BLaER1 (cell line): ENCODE data around the gene KCNA10.

ENCODE experiments used
- H3K27ac ChIP-seq: shearing (Covaris generic); formaldehyde crosslinking; 2 replicates; pipeline ENCODE4 v1.8.1; 2022
- H3K27me3 ChIP-seq: shearing (Covaris generic); formaldehyde crosslinking; 2 replicates; pipeline ENCODE4 v1.8.1; 2022
- H3K36me3 ChIP-seq: shearing (Covaris generic); formaldehyde crosslinking; 2 replicates; pipeline ENCODE4 v1.8.1; 2022
- H3K4me1 ChIP-seq: shearing (Covaris generic); formaldehyde crosslinking; 2 replicates; pipeline ENCODE4 v1.8.1; 2022
- H3K4me2 ChIP-seq: shearing (Covaris generic); formaldehyde crosslinking; 2 replicates; pipeline ENCODE4 v1.8.1; 2022
- H3K4me3 ChIP-seq: shearing (Covaris generic); formaldehyde crosslinking; 2 replicates; pipeline ENCODE4 v1.8.1; 2022
- H3K9ac ChIP-seq: shearing (Covaris generic); formaldehyde crosslinking; 2 replicates; pipeline ENCODE4 v1.8.1; 2022
- H3K9me3 ChIP-seq: shearing (Covaris generic); formaldehyde crosslinking; 2 replicates; pipeline ENCODE4 v1.8.1; 2022
- H4K20me1 ChIP-seq: shearing (Covaris generic); formaldehyde crosslinking; 2 replicates; pipeline ENCODE4 v1.8.1; 2022
- Cebpa-rat ChIP-seq: shearing (Covaris generic); IDR thresholded peaks from 2 replicates; pipeline ENCODE4 v1.8.1; 2022

Gene KCNA10

GRCh38 chr1:110538921-110539320 lies 19.9 kb upstream of the KCNA10 start:
- no peak overlapping the region for H3K4me2 ChIP-seq
- H3K4me1 ChIP-seq: no peaks in the 10 kb centered on the region
- no peaks in the 10 kb centered on the region for H3K9me3 ChIP-seq
- H3K27ac ChIP-seq: no peak overlapping the region
- H3K9ac ChIP-seq: no peak overlapping the region
- no peaks in the 10 kb centered on the region for H4K20me1 ChIP-seq
- H3K4me3 ChIP-seq: no peak overlapping the region
- TF ChIP-seq Cebpa-rat: no peak
- H3K27me3 ChIP-seq: no peaks in the 10 kb centered on the region
- H3K36me3 ChIP-seq: no peaks in the 10 kb centered on the region

GRCh38 chr1:110538075-110538474 lies 19.1 kb upstream of the KCNA10 start:
- Histone ChIP-seq H3K27ac (no peak overlapping the region), H3K9ac (no peak overlapping the region), H3K36me3 (no peaks in the 10 kb centered on the region), H4K20me1 (no peaks in the 10 kb centered on the region), H3K9me3 (no peaks in the 10 kb centered on the region), H3K4me3 (no peak overlapping the region), H3K4me1 (no peaks in the 10 kb centered on the region), H3K27me3 (no peaks in the 10 kb centered on the region), H3K4me2 (no peak overlapping the region)
- no peak for TF ChIP-seq Cebpa-rat

- no peak overlapping the region for H3K9ac ChIP-seq
- H3K4me2 ChIP-seq: no peak overlapping the region
- TF ChIP-seq Cebpa-rat: no peak
- no peaks in the 10 kb centered on the region for H3K36me3 ChIP-seq
- H3K4me3 ChIP-seq: no peak overlapping the region
- no peaks in the 10 kb centered on the region for H3K4me1 ChIP-seq
- no peaks in the 10 kb centered on the region for H3K27me3 ChIP-seq
- H3K9me3 ChIP-seq: no peaks in the 10 kb centered on the region
- H3K27ac ChIP-seq: no peak overlapping the region
- no peaks in the 10 kb centered on the region for H4K20me1 ChIP-seq
Observed at GRCh38 chr1:110535985-110536384, 17.0 kb upstream of the KCNA10 start.

GRCh38 chr1:110533230-110533629 lies 14.3 kb upstream of the KCNA10 start:
- Histone ChIP-seq H4K20me1 (no peaks in the 10 kb centered on the region), H3K9ac (no peak overlapping the region), H3K4me1 (peaks cover 5% of the 10 kb centered on the region; the same call in 1 of the 2 replicates), H3K9me3 (no peaks in the 10 kb centered on the region), H3K27ac (no peak overlapping the region), H3K4me3 (no peak overlapping the region), H3K36me3 (no peaks in the 10 kb centered on the region), H3K27me3 (no peaks in the 10 kb centered on the region), H3K4me2 (no peak overlapping the region)
- TF ChIP-seq Cebpa-rat: no peak

- Histone ChIP-seq H3K9ac (no peak overlapping the region), H3K27ac (no peak overlapping the region), H3K4me3 (no peak overlapping the region), H3K9me3 (no peaks in the 10 kb centered on the region), H3K4me1 (peaks cover 8% of the 10 kb centered on the region; the same call in 1 of the 2 replicates), H4K20me1 (no peaks in the 10 kb centered on the region), H3K4me2 (no peak overlapping the region), H3K36me3 (no peaks in the 10 kb centered on the region), H3K27me3 (no peaks in the 10 kb centered on the region)
- TF ChIP-seq Cebpa-rat: no peak
Observed at GRCh38 chr1:110529011-110529410, 10.0 kb upstream of the KCNA10 start.

GRCh38 chr1:110526201-110526780 lies 7.3 kb upstream of the KCNA10 start:
- no peaks in the 10 kb centered on the region for H3K36me3 ChIP-seq
- TF ChIP-seq Cebpa-rat: no peak
- no peak overlapping the region for H3K9ac ChIP-seq
- H3K9me3 ChIP-seq: no peaks in the 10 kb centered on the region
- H3K27me3 ChIP-seq: no peaks in the 10 kb centered on the region
- H3K27ac ChIP-seq: no peak overlapping the region
- H3K4me3 ChIP-seq: no peak overlapping the region
- H3K4me1 ChIP-seq: peaks cover 8% of the 10 kb centered on the region; the same call in 1 of the 2 replicates
- 0 out of 2 replicates have a peak, but pooled peaks cover 5% of the 10 kb centered on the region for H4K20me1 ChIP-seq
- H3K4me2 ChIP-seq: no peak overlapping the region

- Histone ChIP-seq H3K27ac (no peak overlapping the region), H4K20me1 (0 out of 2 replicates have a peak, but pooled peaks cover 5% of the 10 kb centered on the region), H3K9me3 (no peaks in the 10 kb centered on the region), H3K4me3 (no peak overlapping the region), H3K4me2 (no peak overlapping the region), H3K9ac (no peak overlapping the region), H3K4me1 (peaks cover 6% of the 10 kb centered on the region; the same call in 1 of the 2 replicates), H3K27me3 (no peaks in the 10 kb centered on the region), H3K36me3 (no peaks in the 10 kb centered on the region)
- TF ChIP-seq Cebpa-rat: no peak
Observed at GRCh38 chr1:110525249-110525595, 6.2 kb upstream of the KCNA10 start.

GRCh38 chr1:110524311-110525248 lies 5.6 kb upstream of the KCNA10 start:
- no peak for TF ChIP-seq Cebpa-rat
- Histone ChIP-seq H3K36me3 (no peaks in the 10 kb centered on the region), H3K4me2 (peak overlapping the region; percentile 37), H3K9ac (no peak overlapping the region), H4K20me1 (0 out of 2 replicates have a peak, but pooled peaks cover 5% of the 10 kb centered on the region), H3K27me3 (no peaks in the 10 kb centered on the region), H3K4me3 (no peak overlapping the region), H3K4me1 (peaks cover 4% of the 10 kb centered on the region; the same call in 1 of the 2 replicates), H3K27ac (no peak overlapping the region), H3K9me3 (no peaks in the 10 kb centered on the region)

- Histone ChIP-seq H3K36me3 (no peaks in the 10 kb centered on the region), H3K4me2 (no peak overlapping the region), H3K4me1 (peaks cover 4% of the 10 kb centered on the region; the same call in 1 of the 2 replicates), H4K20me1 (0 out of 2 replicates have a peak, but pooled peaks cover 5% of the 10 kb centered on the region), H3K9me3 (no peaks in the 10 kb centered on the region), H3K9ac (no peak overlapping the region), H3K27ac (no peak overlapping the region), H3K27me3 (no peaks in the 10 kb centered on the region), H3K4me3 (no peak overlapping the region)
- TF ChIP-seq Cebpa-rat: no peak
Observed at GRCh38 chr1:110523011-110523410, 4.0 kb upstream of the KCNA10 start.

GRCh38 chr1:110522560-110522959 lies 3.6 kb upstream of the KCNA10 start:
- H3K27ac ChIP-seq: no peak overlapping the region
- TF ChIP-seq Cebpa-rat: no peak
- H3K4me3 ChIP-seq: no peak overlapping the region
- no peak overlapping the region for H3K9ac ChIP-seq
- H4K20me1 ChIP-seq: 0 out of 2 replicates have a peak, but pooled peaks cover 5% of the 10 kb centered on the region
- no peaks in the 10 kb centered on the region for H3K9me3 ChIP-seq
- H3K4me2 ChIP-seq: no peak overlapping the region
- no peaks in the 10 kb centered on the region for H3K27me3 ChIP-seq
- H3K4me1 ChIP-seq: peaks cover 4% of the 10 kb centered on the region; the same call in 1 of the 2 replicates
- H3K36me3 ChIP-seq: no peaks in the 10 kb centered on the region
